Cardiac fibroblast (primary cell): ENCODE data around the gene WASF3.

Experiments
- DNase-seq, 2 donors: peaks; one replicate each; pipeline versions ENCODE4 v3.0.0 to v3.0.0-alpha.2; 2010; ENCODE audit warnings: low read depth in 2 of 2
- H3K4me3 ChIP-seq, 2 donors: replicated peaks in 1 of 2; 1 replicate in 1 of 2; 2 replicates in 1 of 2; pipeline ENCODE4 v1.5.1; 2011; ENCODE audit warnings: low read depth in 2 of 2, low read length in 2 of 2, mild to moderate bottlenecking in 2 of 2, moderate library complexity in 1 of 2
- TF ChIP-seq, protein P1 (sequence below): IDR thresholded peaks from one replicate; pipeline ENCODE4 v1.5.1; 2011; ENCODE audit warnings: low read depth, mild to moderate bottlenecking, low read length, inconsistent platforms

The WASF3 gene

GRCh38 chr13:26584713-26585112, 27.2 kb downstream of the WASF3 start:
- TF ChIP-seq, protein P1, sequence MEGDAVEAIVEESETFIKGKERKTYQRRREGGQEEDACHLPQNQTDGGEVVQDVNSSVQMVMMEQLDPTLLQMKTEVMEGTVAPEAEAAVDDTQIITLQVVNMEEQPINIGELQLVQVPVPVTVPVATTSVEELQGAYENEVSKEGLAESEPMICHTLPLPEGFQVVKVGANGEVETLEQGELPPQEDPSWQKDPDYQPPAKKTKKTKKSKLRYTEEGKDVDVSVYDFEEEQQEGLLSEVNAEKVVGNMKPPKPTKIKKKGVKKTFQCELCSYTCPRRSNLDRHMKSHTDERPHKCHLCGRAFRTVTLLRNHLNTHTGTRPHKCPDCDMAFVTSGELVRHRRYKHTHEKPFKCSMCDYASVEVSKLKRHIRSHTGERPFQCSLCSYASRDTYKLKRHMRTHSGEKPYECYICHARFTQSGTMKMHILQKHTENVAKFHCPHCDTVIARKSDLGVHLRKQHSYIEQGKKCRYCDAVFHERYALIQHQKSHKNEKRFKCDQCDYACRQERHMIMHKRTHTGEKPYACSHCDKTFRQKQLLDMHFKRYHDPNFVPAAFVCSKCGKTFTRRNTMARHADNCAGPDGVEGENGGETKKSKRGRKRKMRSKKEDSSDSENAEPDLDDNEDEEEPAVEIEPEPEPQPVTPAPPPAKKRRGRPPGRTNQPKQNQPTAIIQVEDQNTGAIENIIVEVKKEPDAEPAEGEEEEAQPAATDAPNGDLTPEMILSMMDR, result no peak
- peak; percentile 43 to 72 for DNase-seq
- H3K4me3 ChIP-seq, result no peak overlapping the region

- TF ChIP-seq, protein P1, result no peak
- H3K4me3 ChIP-seq, result no peak overlapping the region
- DNase-seq, result peak in 1 of 2 donors; percentile 29
Measured at GRCh38 chr13:26585136-26585535, 27.7 kb downstream of the WASF3 start.

DNA sequence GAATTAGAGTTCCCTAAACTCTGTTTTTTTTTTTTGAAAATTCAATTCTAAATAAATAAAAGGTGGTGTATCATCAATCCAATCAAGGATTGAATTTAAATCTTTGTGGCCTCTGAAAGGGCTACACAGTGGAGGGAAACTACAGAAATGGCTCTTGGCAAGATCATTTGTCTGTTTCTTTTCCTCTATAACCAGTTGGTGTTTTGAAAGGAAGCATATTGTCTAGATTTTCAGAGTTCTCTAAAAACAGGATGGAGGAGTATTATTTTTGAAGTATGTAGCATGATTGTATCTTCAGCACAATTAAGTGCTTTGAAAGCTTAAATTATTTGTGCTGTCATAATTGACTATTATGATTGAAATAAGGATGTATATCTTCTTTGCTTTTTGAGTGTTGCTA, 29.8 kb downstream of the WASF3 start:
- TF ChIP-seq, protein P1, result no peak
- DNase-seq, result no peak
- H3K4me3 ChIP-seq, result no peak overlapping the region

- TF ChIP-seq, protein P1, result no peak
- DNase-seq, result no peak
- no peak overlapping the region for H3K4me3 ChIP-seq
Measured at GRCh38 chr13:26589226-26589625, 31.7 kb downstream of the WASF3 start.

DNA sequence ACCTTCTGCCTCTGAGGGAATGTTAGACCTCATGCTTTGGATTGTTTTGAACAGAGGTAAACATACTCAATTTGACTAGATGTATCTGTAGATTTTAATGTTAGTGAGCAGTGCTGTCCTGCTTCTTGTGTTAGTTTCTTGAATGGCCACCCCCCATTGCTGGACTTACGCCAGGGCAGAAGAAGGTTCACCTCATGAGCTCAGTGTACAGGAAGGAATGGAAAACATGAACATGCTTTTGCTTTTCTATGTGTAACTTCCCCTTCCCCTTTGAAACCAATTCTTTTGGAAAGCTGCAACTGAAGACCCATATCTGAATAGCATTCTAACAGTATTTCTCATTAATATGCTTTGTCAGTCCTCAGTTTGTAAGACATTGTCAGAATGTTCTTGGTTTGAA, 32.3 kb downstream of the WASF3 start:
- DNase-seq, result peak; percentile 40 to 59
- H3K4me3 ChIP-seq, result no peak overlapping the region

GRCh38 chr13:26590379-26590778, 32.9 kb downstream of the WASF3 start:
- DNase-seq, result no peak
- H3K4me3 ChIP-seq, result no peak overlapping the region
- TF ChIP-seq, protein P1, result no peak

More for the DNA sequence above, 32.3 kb downstream of the WASF3 start:
- TF ChIP-seq, protein P1, result no peak

GRCh38 chr13:26590951-26591350, 33.5 kb downstream of the WASF3 start:
- no peak for DNase-seq
- TF ChIP-seq, protein P1, result no peak
- H3K4me3 ChIP-seq, result no peak overlapping the region
